NB4 (cell line): ENCODE data around the gene ERBIN.

Source experiments
- POLR2A ChIP-seq: IDR thresholded peaks from 2 replicates; pipeline ENCODE4 v1.6.1; 2011; ENCODE audit warnings: mild to moderate bottlenecking; ENCODE audit not compliant: insufficient read length; ENCODE audit errors: extremely low read depth
- TF ChIP-seq, protein P1 (sequence below): IDR thresholded peaks from one replicate; pipeline ENCODE4 v1.5.1; 2012; ENCODE audit warnings: low read depth, low read length
- TF ChIP-seq, protein P2 (sequence below): IDR thresholded peaks from 2 replicates; pipeline ENCODE4 v1.6.1; 2011; ENCODE audit warnings: low read depth, low read length

DNA sequence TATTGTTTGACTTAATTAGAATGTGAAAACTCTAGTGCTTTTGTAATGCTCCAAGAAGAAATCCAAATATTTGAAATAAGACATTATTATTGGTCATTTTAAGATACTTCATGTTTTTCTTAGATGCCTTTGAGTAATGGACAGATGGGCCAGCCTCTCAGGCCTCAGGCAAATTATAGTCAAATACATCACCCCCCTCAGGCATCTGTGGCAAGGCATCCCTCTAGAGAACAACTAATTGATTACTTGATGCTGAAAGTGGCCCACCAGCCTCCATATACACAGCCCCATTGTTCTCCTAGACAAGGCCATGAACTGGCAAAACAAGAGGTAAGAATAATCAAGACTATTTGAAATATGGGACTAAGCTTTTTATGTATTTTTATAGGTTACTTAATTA is 148.5 kb downstream of the ERBIN start:
- TF ChIP-seq, protein P1, sequence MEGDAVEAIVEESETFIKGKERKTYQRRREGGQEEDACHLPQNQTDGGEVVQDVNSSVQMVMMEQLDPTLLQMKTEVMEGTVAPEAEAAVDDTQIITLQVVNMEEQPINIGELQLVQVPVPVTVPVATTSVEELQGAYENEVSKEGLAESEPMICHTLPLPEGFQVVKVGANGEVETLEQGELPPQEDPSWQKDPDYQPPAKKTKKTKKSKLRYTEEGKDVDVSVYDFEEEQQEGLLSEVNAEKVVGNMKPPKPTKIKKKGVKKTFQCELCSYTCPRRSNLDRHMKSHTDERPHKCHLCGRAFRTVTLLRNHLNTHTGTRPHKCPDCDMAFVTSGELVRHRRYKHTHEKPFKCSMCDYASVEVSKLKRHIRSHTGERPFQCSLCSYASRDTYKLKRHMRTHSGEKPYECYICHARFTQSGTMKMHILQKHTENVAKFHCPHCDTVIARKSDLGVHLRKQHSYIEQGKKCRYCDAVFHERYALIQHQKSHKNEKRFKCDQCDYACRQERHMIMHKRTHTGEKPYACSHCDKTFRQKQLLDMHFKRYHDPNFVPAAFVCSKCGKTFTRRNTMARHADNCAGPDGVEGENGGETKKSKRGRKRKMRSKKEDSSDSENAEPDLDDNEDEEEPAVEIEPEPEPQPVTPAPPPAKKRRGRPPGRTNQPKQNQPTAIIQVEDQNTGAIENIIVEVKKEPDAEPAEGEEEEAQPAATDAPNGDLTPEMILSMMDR: no peak
- TF ChIP-seq POLR2A: no peak
- TF ChIP-seq, protein P2, sequence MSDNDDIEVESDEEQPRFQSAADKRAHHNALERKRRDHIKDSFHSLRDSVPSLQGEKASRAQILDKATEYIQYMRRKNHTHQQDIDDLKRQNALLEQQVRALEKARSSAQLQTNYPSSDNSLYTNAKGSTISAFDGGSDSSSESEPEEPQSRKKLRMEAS: no peak
